Osteocyte (in vitro differentiated cells): Measurements from ENCODE around the gene CCR3. TPM values are rescaled to one million over a fixed set of nuclear protein-coding genes. Genes with fewer than 3 reads are reported as not detected.
"Not testable (repeated sequence)": the region's sequence is repeated elsewhere in the genome, so short reads cannot be mapped to it uniquely, and the experiment has no call there.

Experiments
- DNase-seq: peaks from one replicate; pipeline ENCODE4 v3.0.0; 2021; ENCODE audit warnings: mixed read lengths; ENCODE audit not compliant: unreplicated experiment; ENCODE audit errors: extremely low spot score
- H3K27ac Mint-ChIP-seq: one replicate; pipeline ENCODE4 v1.8.0; 2021; ENCODE audit warnings: mild to moderate bottlenecking, mixed read lengths; ENCODE audit not compliant: unreplicated experiment
- H3K27me3 Mint-ChIP-seq: one replicate; pipeline ENCODE4 v1.8.0; 2021; ENCODE audit warnings: mixed read lengths; ENCODE audit not compliant: unreplicated experiment
- H3K36me3 Mint-ChIP-seq: one replicate; pipeline ENCODE4 v1.8.0; 2021; ENCODE audit warnings: mixed read lengths; ENCODE audit not compliant: unreplicated experiment
- H3K4me1 Mint-ChIP-seq: one replicate; pipeline ENCODE4 v1.8.0; 2021; ENCODE audit warnings: mixed read lengths; ENCODE audit not compliant: unreplicated experiment
- H3K4me3 Mint-ChIP-seq: one replicate; pipeline ENCODE4 v1.8.0; 2021; ENCODE audit warnings: mild to moderate bottlenecking, moderate library complexity, mixed read lengths; ENCODE audit not compliant: unreplicated experiment
- H3K9me3 Mint-ChIP-seq: one replicate; pipeline ENCODE4 v1.8.0; 2021; ENCODE audit warnings: mixed read lengths; ENCODE audit not compliant: unreplicated experiment
- CTCF ChIP-seq: fragments of 200-600 bp; sonication (generic); IDR thresholded peaks from 2 replicates; pipeline ENCODE4 v1.5.0; 2021; ENCODE audit warnings: antibody characterized with exemption, mild to moderate bottlenecking, moderate library complexity
- total RNA-seq: library from RNA; stranded (reverse); gene quantifications from 2 replicates; pipeline ENCODE4 v1.2.1, GENCODE V29; 2021

CCR3 gene
- total RNA-seq, 1 donor from 2014 or later = not detected

DNA sequence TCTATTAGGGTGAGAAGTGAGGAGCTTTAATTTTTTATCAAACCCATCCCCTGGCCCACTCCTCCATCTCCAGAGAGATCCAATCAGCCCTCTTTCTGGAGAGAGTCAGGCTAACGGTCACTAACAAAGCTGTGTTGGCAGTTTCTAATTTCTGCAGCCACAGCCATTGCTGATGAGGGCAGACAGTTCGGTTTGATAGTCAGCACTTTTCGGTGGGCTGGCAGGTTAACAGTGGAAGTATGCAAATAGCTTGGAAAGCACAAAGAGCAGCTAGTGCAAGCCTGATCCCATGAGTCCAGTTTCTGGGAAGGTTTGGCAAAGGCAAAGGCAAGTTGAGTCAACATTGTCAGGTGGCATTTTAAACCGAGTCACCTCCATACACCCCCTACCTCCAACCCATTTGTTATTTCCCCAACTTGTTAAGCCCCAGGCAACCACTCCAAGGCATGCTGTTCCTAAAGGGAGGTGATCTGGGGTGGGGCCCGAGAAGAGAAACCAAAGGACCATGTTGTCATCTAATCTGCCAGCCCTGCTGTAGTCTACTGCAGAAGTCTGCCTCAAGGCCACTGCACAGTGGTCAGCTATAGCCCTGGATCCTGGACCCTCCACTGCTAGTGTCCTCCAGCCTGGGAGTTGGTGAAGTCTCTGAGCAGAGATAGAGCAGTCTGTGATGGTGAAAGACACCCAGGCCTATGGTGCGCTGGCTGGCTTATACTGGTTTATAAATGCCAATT lies 35.8 kb upstream of the CCR3 start:
- DNase-seq = no peak
- H3K36me3 Mint-ChIP-seq = no peaks in the 10 kb centered on the region
- no peak overlapping the region for H3K4me3 Mint-ChIP-seq
- H3K9me3 Mint-ChIP-seq = no peaks in the 10 kb centered on the region
- no peaks in the 10 kb centered on the region for H3K4me1 Mint-ChIP-seq
- no peak overlapping the region for H3K27ac Mint-ChIP-seq
- H3K27me3 Mint-ChIP-seq = peaks cover 4% of the 10 kb centered on the region
- no peak for TF ChIP-seq CTCF

DNA sequence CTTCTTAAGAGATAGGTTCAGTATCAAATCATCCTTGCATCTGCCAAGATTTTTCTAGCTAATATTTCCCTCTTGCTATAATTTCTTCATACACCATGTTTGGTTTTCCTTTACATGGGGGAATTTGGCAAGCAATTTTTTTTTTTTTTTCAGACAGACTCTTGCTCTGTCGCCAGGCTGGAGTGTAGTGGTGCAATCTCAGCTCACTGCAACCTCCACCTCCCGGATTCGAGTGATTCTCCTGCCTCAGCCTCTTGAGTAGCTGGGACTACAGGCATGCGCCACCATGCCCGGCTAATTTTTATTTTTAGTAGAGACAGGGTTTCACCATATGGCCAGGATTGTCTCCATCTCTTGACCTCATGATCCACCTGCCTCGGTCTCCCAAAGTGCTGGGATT lies 34.7 kb upstream of the CCR3 start:
- H3K27me3 Mint-ChIP-seq, H3K36me3 Mint-ChIP-seq, DNase-seq, H3K9me3 Mint-ChIP-seq, H3K4me1 Mint-ChIP-seq, H3K27ac Mint-ChIP-seq, H3K4me3 Mint-ChIP-seq: not testable (repeated sequence)

- H3K4me3 Mint-ChIP-seq = no peak within 1 kb of the TSS
- no peaks in the 10 kb centered on the region for H3K9me3 Mint-ChIP-seq
- H3K4me1 Mint-ChIP-seq = no peaks in the 10 kb centered on the region
- H3K27ac Mint-ChIP-seq = no peak within 1 kb of the TSS
- DNase-seq = no peak
- TF ChIP-seq CTCF = peak; percentile 30
- H3K36me3 Mint-ChIP-seq = no peaks in the 10 kb centered on the region
- peaks cover 4% of the 10 kb centered on the region for H3K27me3 Mint-ChIP-seq
Measured at GRCh38 chr3:46208167-46208704, 34.0 kb upstream of the CCR3 start, which contains the start of gene CCR1. CCR1 (minus strand) TSS chr3:46208313; CDS start chr3:46204313, 4,000 bp downstream.

DNA sequence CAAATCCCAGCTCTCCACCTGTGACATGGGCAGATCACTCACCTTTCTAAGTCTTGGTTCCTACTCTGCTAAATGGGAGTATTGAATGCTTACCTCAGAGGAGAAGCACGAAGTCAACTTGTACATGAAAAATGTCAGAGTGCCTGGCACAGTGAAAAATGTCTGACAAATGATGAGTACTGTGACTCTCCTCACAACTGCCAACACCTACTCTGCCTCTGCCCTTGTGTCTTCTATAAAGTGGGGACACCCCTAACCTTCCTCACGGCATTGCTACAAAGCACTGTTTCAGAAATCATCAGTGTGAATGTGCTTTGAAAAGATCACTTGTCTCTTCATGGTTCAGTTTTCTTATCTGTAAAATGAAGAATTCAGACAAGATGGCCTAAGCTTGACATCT lies 33.2 kb upstream of the CCR3 start:
- H3K27ac Mint-ChIP-seq = no peak overlapping the region
- no peak overlapping the region for H3K4me3 Mint-ChIP-seq
- TF ChIP-seq CTCF = no peak
- DNase-seq = no peak
- no peaks in the 10 kb centered on the region for H3K9me3 Mint-ChIP-seq
- no peaks in the 10 kb centered on the region for H3K4me1 Mint-ChIP-seq
- peaks cover 4% of the 10 kb centered on the region for H3K27me3 Mint-ChIP-seq
- no peaks in the 10 kb centered on the region for H3K36me3 Mint-ChIP-seq

- Mint-ChIP-seq H3K27ac (no peak overlapping the region), H3K9me3 (no peaks in the 10 kb centered on the region), H3K27me3 (peaks cover 4% of the 10 kb centered on the region), H3K36me3 (no peaks in the 10 kb centered on the region), H3K4me3 (no peak overlapping the region), H3K4me1 (no peaks in the 10 kb centered on the region)
- no peak for DNase-seq
- TF ChIP-seq CTCF = no peak
Measured at GRCh38 chr3:46209746-46210470, 32.4 kb upstream of the CCR3 start.
